IPS-18c (cell line): Measurements from ENCODE around the gene MRPL18.
"Not testable (repeated sequence)": the region's sequence is repeated elsewhere in the genome, so short reads cannot be mapped to it uniquely, and the experiment has no call there.

Experiments used
- H3K4me3 ChIP-seq: 2 replicates; pipeline ENCODE4 v1.7.0; 2013; ENCODE audit warnings: low read depth, mild to moderate bottlenecking, low read length, moderate library complexity; ENCODE audit not compliant: insufficient read depth
- H3K9me3 ChIP-seq: one replicate; pipeline ENCODE4 v1.6.1; 2013; ENCODE audit warnings: mild to moderate bottlenecking, low read length, moderate library complexity; ENCODE audit not compliant: control insufficient read depth, insufficient read depth

The MRPL18 gene

DNA sequence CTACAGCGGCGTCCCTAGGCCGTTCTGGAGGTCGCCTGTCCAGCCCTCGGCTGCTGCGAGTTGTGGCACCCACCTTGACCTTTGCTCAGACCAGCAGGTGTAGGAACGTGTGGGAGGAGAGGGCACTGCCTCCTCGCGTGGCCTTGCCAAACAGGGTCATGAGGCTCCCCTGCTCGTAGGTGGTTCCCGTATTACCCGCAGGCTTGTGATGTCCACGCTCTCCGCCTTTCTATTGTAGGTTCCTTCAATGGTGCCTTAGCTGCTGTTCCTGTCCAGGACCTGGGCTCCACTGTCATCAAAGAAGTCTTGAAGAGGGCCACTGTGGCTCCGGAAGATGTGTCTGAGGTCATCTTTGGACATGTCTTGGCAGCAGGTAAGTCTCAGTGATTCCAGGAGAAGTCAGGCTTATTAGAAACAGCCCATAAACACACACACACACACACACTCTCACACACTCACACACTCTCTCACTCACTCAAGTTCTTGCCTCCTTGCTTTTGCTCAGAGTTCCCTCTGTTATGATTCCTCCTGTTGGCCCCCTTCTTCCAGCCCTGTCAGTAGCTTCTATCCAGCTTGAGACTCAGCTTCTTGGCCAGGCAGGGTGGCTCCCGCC is 27.5 kb upstream of the MRPL18 start:
- peak overlapping the region; percentile 96 for H3K4me3 ChIP-seq
- H3K9me3 ChIP-seq: no peaks in the 10 kb centered on the region

DNA sequence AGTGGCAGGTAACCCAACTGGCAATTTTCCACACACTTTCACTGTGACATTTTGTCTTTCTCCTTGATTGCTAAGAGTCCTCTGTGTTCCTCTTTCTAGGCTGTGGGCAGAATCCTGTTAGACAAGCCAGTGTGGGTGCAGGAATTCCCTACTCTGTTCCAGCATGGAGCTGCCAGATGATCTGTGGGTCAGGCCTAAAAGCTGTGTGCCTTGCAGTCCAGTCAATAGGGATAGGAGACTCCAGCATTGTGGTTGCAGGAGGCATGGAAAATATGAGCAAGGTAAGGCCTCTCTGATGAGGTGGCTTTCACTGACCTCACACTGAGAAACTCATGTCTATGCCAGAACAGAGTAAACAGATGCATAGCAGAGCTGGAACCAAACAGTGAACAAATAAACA is 23.4 kb upstream of the MRPL18 start:
- H3K4me3 ChIP-seq: no peak overlapping the region
- H3K9me3 ChIP-seq: no peaks in the 10 kb centered on the region

DNA sequence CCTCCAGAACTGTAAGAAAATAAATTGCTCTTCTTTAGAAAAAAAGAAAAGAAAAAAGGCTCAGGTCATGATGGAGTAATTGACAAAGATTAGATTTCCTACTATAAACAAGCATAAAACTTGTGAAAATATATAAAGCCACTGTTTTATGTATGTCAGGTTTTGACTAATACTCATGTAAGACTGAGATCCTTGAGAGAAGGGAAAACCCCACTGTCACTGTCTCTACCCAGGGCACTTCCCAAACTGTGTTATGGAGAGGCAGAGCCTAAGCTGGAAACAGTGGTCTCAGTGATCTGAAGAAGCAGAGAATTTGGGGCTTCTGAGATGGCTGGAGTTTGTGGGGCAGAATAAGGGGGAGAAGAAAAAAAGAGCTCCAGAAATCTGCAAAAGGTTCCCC is 20.8 kb upstream of the MRPL18 start:
- Histone ChIP-seq H3K4me3 (no peak overlapping the region), H3K9me3 (no peaks in the 10 kb centered on the region)

- H3K9me3 ChIP-seq: no peaks in the 10 kb centered on the region
- H3K4me3 ChIP-seq: no peak overlapping the region
These were observed 18.1 kb upstream of the MRPL18 start for GRCh38 chr6:159772196-159772595.

GRCh38 chr6:159777240-159777904 is 12.9 kb upstream of the MRPL18 start:
- Histone ChIP-seq H3K4me3 (no peak overlapping the region), H3K9me3 (no peaks in the 10 kb centered on the region)

DNA sequence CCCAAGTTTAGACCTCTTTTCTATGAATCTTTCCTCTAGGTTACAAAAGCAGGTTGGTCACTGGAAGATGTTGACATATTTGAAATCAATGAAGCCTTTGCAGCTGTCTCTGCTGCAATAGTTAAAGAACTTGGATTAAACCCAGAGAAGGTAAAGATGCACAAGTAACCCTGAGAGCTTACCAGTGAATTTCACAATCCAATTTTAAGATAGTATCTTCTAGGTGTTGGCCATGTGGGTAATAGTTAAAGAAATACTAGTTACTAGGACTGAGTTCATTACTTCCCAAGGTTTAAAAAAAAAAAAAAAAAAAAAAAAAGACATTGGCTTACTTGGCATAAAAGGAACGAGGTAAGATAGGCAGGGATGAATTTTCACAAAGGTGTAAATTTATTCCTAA is 12.1 kb upstream of the MRPL18 start:
- Histone ChIP-seq H3K9me3 (no peaks in the 10 kb centered on the region), H3K4me3 (no peak overlapping the region)

- H3K9me3 ChIP-seq: no peaks in the 10 kb centered on the region
- H3K4me3 ChIP-seq: no peak overlapping the region
These were observed 11.6 kb upstream of the MRPL18 start for GRCh38 chr6:159778542-159779103.

- no peaks in the 10 kb centered on the region for H3K9me3 ChIP-seq
- peak overlapping the region; percentile 95 for H3K4me3 ChIP-seq
These were observed 2.0 kb upstream of the MRPL18 start for GRCh38 chr6:159788276-159788675.

DNA sequence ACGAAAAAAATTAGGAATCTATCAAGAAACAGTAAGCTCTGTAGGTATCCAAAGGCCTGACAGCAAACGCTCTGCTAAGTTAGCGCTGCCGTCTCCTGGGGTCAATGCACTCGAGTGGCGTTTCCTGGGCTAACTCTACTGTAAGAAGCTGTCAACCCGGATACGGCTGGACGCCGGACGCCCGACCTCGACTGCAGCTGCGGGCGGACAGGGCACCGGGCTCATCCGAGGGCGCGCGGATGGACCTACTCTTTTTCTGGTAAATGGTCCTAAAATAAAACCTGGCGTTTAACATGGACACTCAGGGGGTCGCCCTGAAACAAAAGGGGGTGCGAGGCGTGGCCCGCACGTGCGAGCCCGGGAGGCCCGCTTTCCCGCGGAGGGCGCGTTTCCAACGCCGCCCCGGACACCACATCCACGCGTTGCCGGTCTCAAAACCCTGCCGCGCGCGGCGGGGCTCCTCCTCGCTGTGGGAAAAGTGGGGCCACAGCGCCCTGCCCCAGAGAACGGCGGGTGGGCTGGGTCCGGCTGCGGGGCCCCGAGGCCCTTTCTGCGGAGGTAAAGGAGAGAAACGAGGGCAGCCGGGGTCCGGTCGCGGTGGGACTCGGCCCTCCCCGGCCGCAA is 1.4 kb upstream of the MRPL18 start:
- H3K9me3 ChIP-seq: no peaks in the 10 kb centered on the region
- peak overlapping the region; percentile 95 for H3K4me3 ChIP-seq

DNA sequence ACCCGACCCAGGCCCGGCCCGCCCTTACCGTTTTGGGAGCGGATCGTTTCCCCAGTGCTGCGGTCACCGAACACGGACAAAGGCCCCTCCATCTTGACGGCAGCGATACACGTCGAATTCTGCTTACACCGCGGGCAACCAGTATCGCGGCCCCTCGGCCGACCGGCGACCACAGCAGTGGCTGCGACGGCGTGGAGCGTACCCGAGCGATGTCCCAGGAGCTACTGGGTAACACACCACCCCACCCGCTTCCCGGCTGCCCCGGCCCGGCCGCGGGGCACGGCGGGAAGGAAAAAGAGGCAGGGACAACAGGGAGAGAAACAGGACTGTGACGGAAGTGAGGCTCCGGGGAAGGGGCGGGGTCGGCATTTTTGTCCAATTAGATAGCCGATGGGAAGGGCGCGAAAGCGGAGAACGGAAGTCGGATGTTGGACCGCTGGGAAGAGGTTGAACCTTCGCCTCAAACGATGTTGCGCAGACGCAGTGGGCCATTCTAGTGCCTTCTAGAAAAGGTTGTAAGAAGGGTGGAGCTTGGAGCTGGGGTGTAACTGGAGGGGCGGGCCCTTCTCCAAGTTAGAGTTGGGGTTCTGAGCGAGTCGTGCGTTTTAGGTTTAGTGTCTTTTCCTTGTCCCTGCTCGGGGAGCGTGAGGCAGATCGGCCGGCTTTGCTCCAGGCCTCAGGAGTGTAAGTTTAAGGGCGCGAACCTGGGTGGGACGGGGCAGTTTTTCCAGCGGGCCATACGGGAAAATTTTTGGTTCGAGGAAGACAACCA is 704 bp upstream of the MRPL18 start, which contains the start of gene TCP1:
Gene TCP1 (minus strand): TSS at position 226 of the 772 bp plus-strand sequence. CDS start 134 bp downstream, at position 92.
- H3K4me3 ChIP-seq: peak within 1 kb of the TSS; percentile 95

GRCh38 chr6:159790956-159791598 is 810 bp downstream of the MRPL18 start:
- no peaks in the 10 kb centered on the region for H3K9me3 ChIP-seq
- H3K4me3 ChIP-seq: peak overlapping the region; percentile 84

More for the DNA sequence above, 704 bp upstream of the MRPL18 start, which contains the start of gene TCP1:
- no peaks in the 10 kb centered on the region for H3K9me3 ChIP-seq

DNA sequence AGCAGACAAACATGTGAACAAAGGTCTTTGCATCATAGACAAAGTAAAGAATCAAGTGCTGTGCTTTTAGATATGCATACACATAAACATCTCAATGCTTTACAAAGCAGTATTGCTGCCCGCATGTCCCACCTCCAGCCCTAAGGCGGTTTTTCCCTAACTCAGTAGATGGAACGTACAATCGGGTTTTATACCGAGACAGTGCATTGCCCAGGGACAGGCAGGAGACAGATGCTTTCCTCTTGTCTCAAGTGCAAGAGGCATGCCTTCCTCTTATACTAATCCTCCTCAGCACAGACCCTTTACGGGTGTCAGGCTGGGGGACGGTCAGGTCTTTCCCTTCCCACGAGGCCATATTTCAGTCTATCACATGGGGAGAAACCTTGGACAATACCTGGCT is 4.7 kb downstream of the MRPL18 start:
- H3K4me3 ChIP-seq, H3K9me3 ChIP-seq: not testable (repeated sequence)

DNA sequence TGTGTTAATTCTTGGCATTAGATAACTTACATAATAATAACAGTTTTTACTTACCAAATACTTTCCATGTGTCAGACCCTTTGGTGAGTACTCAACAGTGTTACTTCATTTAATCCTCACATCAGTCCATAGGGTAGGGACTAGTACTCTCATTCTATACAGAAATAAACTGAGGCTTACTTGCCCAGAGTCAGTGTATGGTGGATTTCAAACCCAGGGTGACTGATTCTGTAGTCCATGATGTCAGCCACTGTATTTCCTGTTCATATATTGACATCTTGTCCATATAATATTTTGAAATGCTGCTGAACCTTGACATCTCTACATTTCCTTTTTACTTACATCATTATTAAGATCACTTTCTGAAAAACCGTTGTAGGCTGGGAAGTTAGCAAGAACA is 7.3 kb downstream of the MRPL18 start:
- H3K4me3 ChIP-seq: no peak overlapping the region

DNA sequence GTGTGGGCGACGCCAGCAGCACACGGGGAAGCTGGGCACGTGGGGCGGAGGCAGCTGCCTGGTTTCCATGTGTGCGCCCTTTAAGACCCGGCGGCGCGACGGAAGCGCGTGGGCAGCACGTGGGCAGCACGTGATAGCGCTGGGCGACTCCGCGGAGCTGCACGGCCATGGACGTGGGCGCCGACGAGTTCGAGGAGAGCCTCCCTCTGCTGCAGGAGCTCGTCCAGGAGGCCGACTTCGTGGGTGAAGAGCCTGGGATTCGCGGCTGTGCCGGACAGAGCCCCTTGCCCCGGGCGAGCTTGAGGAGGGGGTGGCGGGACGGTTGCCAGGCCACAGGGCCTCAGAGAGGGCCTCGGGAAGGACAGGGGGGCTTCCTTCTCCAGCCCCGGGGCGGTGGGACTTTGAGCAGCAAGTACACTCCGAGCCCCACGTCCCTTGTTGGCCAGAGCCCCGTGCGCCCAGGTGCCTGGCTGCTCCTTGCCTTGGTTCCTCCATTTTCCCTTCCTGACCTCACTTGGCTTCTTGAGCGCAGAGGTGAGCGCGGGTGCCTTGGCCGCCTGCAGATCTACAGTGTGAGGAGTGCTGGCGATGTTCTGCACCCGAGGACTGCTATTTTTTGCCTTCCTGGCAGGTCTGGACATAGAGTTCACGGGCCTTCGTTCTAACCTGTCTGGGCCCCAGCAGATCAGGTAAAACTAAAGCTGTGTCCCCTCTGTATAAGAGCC is 10.0 kb downstream of the MRPL18 start, which contains the start of gene PNLDC1:
Gene PNLDC1 (plus strand): TSS at position 136 of the 725 bp plus-strand sequence. CDS start 32 bp downstream, at position 168.
- Histone ChIP-seq H3K4me3 (no peak within 1 kb of the TSS), H3K9me3 (peaks cover 2% of the 10 kb centered on the region)

More for the DNA sequence above, 7.3 kb downstream of the MRPL18 start:
- peaks cover 2% of the 10 kb centered on the region for H3K9me3 ChIP-seq

GRCh38 chr6:159801935-159802334 is 11.7 kb downstream of the MRPL18 start:
- Histone ChIP-seq H3K4me3 (no peak overlapping the region), H3K9me3 (peaks cover 2% of the 10 kb centered on the region)

- Histone ChIP-seq H3K4me3 (no peak overlapping the region), H3K9me3 (peaks cover 2% of the 10 kb centered on the region)
These were observed 14.2 kb downstream of the MRPL18 start for GRCh38 chr6:159804504-159804903.
